T47D (cell line): ENCODE data around the gene TIAM2.
"Not testable (repeated sequence)": the region's sequence is repeated elsewhere in the genome, so short reads cannot be mapped to it uniquely, and the experiment has no call there.

Experiments
- DNase-seq, 2 experiments: peaks; one replicate each; pipeline versions ENCODE4 v3.0.0 to v3.0.0-alpha.2; 2011 to 2012; ENCODE audit warnings: low read depth in 1 of 2, low spot score in 1 of 2
- JUND ChIP-seq: IDR thresholded peaks from 2 replicates; pipeline ENCODE4 v1.6.1; 2012; ENCODE audit warnings: low read depth
- in situ Hi-C: cut with HindIII; loops from 2 replicates; pipeline ENCODE4 v1.10.0; 2016; ENCODE audit warnings: low sequenced_read_pairs, low pct_unique_long_range_greater_than_20kb

Gene TIAM2

DNA sequence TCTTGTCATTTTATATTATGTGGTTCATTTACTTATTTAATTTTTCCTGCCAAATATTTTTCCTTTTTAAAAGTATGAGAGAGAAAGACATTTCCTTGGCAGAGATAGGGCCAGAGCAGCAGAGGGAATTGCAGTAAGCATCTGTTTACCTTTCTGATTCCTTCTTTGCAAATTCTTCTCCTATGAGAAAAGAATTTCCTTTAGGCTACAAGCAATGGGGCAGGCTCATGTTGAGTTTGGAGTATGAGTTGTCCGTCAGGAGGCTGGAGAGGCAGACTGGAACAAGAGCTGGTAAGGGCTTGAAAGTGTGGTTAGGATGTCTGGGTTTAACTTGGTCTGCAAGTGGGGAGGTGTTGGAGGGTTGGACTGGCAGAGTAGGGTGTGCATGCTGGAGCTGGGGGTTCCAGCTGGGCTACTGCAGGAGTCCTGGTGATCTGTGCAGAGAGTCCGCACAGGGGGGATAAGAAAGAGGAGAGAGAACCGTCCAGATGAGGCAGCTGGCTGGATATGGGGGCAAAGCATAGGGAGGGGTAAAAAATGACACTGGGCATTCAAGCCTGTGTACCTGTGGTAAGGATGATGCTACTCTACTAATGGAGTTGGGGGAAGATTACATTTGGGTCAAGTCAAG lies 19.7 kb downstream of the TIAM2 start:
- TF ChIP-seq JUND: no peak
- in situ Hi-C loops: no loop called here
- peak in 1 of 2 experiments; percentile 77 for DNase-seq

DNA sequence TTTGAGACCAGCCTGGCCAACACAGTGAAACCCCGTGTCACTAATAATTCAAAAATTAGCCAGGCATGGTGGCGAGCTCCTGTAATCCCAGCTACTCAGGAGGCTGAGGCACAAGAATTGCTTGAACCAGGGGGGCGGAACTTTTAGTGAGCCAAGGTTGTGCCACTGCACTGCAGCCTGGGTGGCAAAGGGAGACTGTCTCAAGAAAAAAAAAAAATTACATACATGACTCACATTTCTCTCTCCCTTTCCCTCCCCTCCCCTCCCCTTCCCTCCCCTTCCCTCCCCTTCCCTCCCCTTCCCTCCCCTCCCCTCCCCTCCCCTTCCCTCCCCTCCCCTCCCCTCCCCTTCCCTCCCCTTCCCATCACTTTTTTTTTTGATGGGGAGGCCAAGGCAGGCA lies 23.3 kb downstream of the TIAM2 start:
- DNase-seq, in situ Hi-C loops: not testable (repeated sequence)

DNA sequence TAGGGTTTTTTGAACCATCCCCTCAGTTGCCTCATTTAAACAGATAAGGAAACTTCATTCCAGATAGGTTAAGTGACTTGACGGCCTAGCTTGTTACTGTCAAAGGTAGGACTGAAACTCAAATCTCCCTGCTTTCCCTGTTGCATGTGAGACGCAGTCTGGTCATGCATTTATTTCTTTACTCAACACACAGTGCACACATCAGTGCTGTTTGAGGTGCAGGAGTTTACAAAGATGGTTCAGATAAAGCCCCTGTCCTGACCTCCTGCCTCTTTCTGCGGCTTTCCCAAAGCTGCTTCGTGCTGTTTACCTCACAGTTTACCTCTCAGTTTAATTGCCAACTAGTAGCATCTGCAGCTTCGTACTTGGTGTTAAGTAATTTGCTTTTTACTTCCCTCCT lies 26.6 kb downstream of the TIAM2 start:
- in situ Hi-C loops: no loop called here
- DNase-seq: no peak
- no peak for TF ChIP-seq JUND

DNA sequence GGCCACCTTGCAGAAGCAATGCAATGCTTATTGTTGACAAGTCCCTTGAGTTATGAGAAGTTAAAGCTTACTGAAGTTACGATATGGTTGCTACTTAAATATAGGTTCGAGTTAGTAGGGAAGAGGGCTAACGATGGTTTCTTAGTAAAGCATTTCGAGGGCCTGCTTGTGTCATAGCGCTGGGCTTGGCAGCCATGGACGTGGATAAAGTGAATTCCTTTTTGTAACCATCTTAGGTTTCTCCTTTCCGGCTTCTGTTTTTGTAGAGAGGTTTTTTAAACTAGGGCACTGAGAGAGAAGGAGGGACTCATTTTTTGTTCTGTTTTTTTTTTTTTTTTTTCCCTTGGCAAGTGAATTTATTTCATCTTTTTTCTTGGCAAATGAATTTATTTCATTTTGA lies 27.6 kb downstream of the TIAM2 start:
- no peak for DNase-seq
- in situ Hi-C loops: no loop called here
- TF ChIP-seq JUND: no peak

DNA sequence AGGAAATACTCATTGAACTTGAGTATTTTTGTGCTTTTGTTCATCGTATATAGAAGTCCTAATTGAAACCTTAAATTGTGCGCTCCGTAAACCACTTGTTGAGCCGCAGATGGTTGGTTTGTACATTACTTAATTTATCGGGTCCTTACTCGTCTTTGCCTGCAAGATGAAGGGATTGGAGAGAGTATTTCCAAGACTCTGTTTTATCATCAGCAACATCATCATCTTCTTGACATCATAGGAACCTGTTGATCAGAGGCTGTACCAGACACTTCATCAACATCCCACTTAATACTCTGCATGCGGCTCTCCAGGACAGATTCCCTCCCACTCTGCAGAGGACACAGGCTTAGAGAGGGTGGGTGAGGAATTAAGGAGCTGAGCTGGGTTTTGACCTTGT lies 28.6 kb downstream of the TIAM2 start:
- no peak for TF ChIP-seq JUND
- no peak for DNase-seq
- in situ Hi-C loops: no loop called here

DNA sequence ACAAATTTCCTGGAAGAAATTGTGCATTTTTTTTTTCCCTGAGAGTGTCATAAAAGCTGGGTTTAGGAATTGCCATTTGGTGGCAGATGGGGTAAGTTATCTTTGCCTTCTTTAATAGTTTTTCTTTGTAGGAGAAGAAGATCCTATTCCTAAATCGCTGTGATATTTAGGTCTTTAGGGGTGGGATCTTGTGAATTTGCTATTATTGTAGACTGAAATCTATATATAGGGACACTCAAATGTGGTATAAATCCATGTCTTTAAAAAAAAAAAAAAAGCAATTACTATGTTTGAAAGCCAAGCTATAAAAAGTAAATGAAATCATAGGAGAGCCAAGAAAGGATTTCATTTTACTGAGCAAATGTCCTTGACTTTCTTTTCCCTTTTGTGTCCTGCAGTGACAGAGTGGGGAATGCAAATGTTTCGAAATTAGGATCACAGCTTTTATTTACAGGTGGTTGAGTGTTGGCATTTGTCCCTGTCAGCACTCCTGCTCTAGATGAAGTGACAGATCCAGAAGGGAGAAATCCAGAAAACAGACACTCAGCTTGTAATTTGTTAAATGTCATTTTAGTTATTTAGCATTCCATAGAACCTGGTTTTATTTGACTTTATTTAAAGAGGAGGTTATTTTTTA lies 29.4 kb downstream of the TIAM2 start:
- TF ChIP-seq JUND: no peak
- in situ Hi-C loops: no loop called here
- DNase-seq: peak in 1 of 2 experiments; percentile 49

DNA sequence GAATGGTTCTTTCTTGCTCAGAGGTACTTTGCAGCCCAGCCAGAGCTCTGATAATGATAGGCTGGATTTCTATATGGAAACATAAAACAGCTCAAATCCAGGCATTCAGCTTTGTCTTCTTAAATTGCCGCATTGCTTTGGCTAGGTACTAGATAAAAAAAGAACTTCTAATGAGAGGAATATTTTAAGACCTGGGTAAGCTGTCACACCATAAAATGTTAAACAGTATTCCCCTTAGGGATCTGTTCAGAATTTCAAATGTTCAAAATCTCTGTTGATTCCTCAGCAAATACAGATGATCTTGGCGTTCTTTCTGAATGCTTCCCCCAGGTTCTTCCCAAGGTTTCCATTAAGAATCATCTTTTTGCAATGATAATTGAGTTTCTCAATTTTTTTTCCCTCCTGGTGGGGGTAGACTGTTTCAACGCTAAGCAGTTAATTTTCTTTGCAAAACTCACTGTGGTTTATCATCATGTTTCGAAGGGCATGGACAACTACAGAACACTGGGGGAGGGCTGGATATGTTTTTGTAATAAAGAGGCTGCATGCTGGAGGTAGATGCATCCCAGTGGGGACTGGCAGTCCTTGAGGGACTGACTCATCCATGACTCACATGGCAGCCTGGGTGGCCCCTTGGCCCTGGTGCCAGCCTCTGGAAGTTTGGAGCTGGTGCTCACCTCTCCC lies 31.0 kb downstream of the TIAM2 start:
- no peak for TF ChIP-seq JUND
- in situ Hi-C loops: no loop called here
- no peak for DNase-seq

DNA sequence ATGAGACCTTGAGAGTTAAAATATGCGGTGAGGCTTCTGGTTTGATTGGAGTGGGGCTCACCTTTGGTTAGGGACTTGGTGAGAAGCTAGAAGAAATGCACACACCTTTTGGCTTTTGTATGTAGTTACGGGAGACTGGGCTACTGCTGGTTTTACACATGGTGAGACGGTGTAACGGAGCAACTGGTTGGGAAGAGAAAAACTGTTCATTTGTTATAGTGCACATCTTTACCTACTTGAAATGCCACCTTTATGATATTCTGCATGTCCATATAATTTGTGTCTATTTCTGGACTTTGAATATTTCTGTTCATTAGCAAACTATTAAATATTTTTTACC lies 31.6 kb downstream of the TIAM2 start:
- TF ChIP-seq JUND: no peak
- in situ Hi-C loops: no loop called here
- no peak for DNase-seq

DNA sequence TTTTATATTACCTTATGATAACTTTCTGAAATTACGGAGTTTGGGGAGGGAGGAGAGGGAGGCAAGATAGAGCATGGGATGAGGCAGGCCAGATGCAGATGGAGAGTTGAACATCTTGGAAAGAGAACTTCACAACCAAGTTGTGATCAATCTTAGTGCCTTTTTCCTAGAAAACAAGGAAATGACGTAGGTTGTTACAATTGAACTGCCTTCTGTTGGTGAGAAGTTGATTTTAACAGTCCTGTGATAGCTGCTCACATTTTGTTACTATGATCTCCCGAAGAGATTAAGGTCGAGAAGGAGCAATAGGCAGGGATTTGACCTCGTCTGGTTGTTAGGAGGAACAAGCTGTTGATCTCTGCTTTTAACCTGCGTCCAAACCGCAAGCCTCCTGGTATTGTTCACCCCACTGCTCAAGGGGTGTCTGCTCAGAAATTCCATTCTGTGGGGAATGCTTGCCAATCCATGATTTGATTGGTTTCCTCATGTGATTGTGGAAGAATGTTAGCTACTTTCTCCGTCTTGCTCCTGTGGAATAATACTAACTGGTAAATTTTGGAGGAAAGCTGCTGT lies 35.1 kb downstream of the TIAM2 start:
- in situ Hi-C loops: no loop called here
- TF ChIP-seq JUND: no peak

DNA sequence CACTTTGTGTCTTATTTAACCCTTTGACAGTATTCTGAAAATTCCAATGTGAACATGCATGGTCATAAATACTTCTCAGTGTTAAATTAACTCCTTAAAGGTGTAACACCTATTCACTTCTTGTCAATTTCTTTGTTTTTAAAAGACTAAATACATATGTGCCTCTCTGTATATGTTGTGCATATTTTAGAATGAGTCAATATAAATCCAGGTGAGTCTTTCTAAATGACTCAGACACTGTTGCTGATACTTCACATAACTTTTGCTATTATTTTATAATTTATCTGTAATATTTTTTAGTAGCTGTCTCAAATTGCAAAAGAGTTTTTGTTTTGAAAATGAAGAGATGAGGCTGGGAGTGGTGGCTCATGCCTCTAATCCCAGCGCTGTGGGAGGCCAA lies 36.0 kb downstream of the TIAM2 start:
- no peak for DNase-seq
- TF ChIP-seq JUND: no peak
- in situ Hi-C loops: no loop called here

More for the DNA sequence above, 35.1 kb downstream of the TIAM2 start:
- no peak for DNase-seq

DNA sequence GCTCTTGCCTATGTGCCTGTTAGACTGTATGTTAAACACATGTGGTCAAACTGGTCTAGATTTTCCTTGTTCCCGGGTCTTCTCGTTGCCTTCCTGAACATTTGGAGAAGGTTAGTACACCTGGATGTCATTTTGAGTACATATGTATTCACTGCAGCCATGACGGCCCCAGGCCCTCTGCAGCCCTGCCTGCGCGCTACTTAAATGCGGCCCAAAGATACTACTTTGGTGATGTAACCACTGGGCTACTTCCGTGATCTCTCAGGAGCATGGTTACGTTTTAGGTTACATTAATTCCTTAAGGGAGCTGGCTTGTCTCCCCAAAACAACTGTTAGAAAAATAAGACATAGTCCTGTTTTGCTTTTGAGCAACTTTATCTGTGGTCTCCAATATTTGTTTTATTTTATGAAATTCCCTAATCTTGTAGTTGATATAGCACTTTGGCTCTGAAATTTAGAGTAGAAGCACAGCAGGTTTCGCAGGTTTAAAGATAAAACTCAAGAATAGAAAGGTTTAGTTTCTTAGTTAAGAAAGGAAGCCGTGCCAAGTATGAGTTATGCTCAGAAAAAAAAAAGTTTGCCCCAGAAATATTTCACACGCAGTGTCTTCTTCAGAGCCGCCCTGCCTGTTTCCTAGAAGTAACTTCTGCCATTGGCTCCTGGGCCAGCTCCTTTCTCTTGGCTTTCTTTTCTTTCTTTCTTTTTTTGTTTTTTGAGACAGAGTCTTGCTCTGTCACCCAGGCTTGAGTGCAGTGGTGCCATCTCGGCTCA lies 38.1 kb downstream of the TIAM2 start:
- no peak for DNase-seq
- in situ Hi-C loops: no loop called here
- no peak for TF ChIP-seq JUND

DNA sequence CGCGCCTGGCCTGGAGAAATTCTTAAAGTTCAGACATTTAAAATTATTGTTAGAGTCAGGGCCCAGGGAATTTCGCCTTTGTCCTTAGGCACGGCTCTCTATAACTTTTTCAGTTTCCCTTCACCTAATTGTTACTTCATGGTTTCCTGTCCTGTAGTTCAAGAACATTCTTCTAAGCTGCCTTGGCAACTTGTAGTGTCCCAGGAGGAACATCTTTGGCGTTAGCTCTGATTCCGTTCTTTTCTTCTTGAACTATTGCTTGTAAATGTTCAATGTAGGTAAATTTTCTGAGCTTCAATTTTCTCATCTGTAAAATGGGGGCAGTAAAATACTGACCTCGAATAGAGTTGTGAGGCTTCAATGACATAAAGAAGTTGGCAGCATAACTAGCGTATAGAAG lies 41.8 kb downstream of the TIAM2 start:
- in situ Hi-C loops: no loop called here
- no peak for TF ChIP-seq JUND

DNA sequence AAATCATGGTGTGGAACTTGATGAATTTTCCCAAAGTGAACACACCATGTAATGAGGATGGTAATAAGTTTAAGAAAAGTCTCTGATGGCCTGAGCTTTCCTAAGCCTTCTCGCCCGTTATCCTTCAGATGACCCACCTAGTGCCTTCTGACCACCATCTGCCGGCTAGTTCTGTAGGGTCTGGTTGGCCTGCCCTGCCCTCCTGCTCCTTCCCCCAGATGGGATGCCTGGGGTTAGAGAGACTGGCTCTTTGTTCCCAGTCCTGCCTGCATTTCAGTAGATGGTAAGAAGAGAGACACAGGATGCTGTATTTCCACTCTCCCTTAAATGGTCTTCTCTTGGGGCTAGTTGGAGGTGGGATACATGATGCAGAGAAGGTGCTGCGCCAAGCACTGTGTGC lies 43.0 kb downstream of the TIAM2 start:
- TF ChIP-seq JUND: no peak
- no peak for DNase-seq

More for the DNA sequence above, 41.8 kb downstream of the TIAM2 start:
- DNase-seq: no peak

More for the DNA sequence above, 43.0 kb downstream of the TIAM2 start:
- in situ Hi-C loops: no loop called here
